Stimulated activated CD4-positive, alpha-beta T cell treated with anti-CD3 and anti-CD28 coated beads, Interleukin-1b, Interleukin-23, amount 100 ng/mL, for 1 hour (primary cell): ENCODE data around the gene CCN5.

ENCODE experiments used
- DNase-seq, 2 donors: peaks; one replicate each; pipeline ENCODE4 v3.0.0-alpha.2; 2020; ENCODE audit warnings: low read depth in 2 of 2

The CCN5 gene

GRCh38 chr20:44716309-44717106, 1.3 kb downstream of the CCN5 start:
- DNase-seq, result no peak

DNA sequence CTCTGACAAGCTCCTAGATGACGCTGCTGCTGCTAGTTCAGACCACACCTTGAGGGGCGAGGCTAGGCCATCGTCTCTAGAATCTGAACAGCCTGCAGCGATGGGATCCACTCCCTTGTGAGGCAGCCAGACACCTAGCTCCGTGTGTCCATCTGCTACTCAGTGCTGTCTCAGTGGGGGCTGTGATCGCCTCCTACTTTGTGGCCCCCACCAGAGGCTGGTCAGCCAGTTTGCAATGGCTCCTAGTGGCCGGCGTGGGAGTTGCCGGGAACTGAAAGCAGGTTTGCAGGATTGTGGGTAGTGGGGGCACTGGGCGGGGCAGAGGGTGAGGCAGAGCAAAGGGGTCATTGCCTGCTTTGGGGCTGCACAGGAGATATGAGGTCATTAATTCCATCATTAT, 2.8 kb downstream of the CCN5 start:
- DNase-seq, result no peak

- no peak for DNase-seq
Observed at GRCh38 chr20:44719841-44720240, 4.7 kb downstream of the CCN5 start.

GRCh38 chr20:44720621-44720996, 5.4 kb downstream of the CCN5 start:
- no peak for DNase-seq

DNA sequence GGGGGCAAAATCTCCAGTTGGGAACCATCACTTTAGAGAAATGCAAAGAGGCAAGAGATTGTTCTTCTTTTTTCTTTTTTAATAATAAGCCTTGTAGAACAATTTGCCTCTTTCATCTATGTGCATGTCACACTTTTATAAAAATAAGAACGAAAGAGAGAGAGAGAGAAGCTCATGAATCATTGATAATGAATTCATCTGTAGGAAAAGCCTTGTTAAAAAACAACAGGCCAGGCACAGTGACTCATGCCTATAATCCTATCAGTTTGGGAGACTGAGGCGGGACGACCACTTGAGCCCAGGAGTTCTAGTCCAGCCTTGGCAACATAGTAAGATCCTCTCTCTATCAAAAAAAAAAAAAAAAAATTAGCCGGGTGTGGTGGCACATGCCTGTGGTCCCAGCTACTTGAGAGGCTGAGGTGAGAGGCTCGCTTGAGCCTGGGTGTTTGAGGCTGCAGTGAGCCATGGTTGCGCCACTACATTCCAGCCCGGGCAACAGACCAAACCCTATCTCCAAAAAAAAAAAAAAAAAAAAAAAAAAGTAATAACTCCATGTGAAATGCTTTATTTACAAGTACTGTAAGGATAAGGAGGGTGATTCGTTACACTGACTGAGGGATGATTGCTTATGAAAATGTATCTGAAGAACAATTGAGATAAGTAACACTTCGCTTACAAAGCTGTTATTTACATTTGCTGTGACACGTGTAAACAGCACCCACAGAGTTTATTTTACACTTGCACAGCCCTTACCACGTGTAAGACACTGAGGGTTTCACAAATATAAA, 6.0 kb downstream of the CCN5 start:
- no peak for DNase-seq

- no peak for DNase-seq
Observed at GRCh38 chr20:44721785-44722054, 6.6 kb downstream of the CCN5 start.

GRCh38 chr20:44722990-44723389, 7.8 kb downstream of the CCN5 start:
- no peak for DNase-seq

DNA sequence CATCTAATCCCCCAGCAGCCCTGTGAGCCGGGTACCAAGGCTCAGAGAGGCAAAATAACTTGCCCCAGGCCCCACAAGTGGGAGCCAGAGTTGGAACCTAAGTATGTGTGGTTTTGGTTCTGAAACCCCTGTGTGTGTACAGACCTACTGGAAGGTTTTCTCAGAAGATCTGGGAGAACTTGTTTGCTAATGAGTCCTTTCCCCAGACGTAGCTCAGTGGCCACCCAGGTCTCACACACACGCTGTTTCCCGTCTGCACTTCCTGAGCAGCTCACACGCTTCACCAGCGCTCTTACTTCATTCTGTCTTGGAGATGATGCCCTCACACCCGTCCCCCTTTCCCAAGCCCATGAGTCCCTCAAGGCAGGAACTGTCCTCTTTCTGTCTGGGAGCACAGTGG, 8.2 kb downstream of the CCN5 start:
- DNase-seq, result no peak

DNA sequence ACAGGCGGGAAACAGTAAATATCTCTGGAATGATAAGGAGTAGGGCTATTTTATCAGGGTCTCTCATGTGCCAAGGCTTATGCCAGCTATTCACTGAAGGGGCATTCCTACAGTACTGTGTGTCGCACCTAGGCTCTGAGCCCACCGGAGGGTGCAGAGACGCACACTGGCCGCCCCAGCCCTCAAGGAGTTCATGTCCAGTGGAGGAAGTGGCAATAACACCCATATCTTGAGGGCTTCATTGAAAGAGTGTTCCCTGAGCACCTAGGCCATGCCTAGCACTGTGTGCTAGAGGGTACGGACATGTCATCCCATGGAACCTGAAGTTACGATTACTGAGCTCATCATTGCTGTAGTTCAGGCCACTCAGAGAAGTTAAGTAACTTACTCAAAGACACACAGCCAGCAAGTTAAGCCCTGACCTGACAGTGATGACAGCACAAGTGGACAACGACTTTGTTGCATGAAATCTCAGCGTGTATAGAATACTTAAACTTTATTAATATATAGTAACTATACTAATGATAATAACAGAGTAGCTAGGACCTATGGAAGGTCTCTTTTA, 8.7 kb downstream of the CCN5 start:
- no peak for DNase-seq

GRCh38 chr20:44724423-44725091, 9.4 kb downstream of the CCN5 start:
- DNase-seq, result no peak

DNA sequence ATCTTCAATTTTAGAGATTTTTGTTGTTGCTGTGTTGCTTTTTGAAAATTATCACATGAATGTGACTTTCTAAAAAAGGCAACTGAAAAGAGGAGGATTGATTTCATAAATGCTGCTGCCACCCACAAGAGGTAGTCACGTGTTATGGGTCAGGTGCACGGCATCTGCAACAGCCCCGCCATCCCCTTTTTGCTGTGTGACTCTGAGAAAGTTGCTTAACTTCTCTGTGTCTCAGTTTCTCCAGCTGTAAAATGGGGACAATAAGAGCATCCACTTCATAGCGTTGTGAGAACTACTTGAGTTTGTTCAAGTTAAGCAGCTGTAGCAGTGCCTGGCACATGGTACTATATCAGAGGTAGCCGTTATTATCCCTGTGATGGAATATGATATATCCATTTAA, 10.7 kb downstream of the CCN5 start:
- no peak for DNase-seq

GRCh38 chr20:44727039-44727438, 11.9 kb downstream of the CCN5 start:
- no peak for DNase-seq

- DNase-seq, result no peak
Observed at GRCh38 chr20:44727651-44728050, 12.5 kb downstream of the CCN5 start.

- DNase-seq, result no peak
Observed at GRCh38 chr20:44728801-44729443, 13.8 kb downstream of the CCN5 start.

DNA sequence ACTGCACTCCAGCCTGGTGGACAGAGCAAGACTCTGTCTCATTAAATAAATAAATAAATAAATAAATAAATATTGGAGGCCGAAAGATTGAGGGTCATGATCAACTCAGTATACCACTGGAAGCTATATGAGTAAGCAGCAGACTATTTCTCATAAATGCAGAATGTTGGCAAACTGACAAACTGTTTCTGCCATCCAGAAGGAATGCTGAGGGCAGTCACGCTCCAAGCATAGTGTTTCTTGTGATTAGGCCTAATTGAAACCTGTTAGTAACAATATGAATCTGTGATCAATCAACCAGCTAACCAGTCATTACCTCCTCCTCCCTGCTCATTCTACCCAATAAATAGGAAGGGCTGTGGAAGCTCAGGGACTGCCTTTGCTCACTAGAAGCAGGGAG, 15.3 kb downstream of the CCN5 start:
- DNase-seq, result no peak

DNA sequence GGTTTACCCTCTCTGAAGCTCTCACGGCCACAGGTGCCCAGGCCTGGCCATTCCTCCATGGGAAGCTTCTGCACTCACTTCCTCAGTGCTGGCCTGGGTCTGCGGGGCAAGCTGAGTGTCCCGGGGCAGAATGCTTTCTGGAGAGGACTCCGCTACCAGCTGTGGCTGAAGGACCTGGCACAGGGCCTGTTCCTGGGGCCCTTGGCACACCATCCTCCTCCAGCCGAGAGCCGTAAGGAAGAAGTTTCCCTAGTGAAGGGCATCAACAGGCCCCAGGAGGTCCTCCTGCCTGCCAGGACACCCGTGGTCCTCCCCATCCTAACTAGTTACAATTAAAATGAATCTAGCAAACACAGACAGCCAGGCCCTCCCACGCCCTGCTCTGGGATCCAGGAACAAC, 16.5 kb downstream of the CCN5 start:
- no peak for DNase-seq

GRCh38 chr20:44732327-44732726, 17.2 kb downstream of the CCN5 start:
- DNase-seq, result no peak

DNA sequence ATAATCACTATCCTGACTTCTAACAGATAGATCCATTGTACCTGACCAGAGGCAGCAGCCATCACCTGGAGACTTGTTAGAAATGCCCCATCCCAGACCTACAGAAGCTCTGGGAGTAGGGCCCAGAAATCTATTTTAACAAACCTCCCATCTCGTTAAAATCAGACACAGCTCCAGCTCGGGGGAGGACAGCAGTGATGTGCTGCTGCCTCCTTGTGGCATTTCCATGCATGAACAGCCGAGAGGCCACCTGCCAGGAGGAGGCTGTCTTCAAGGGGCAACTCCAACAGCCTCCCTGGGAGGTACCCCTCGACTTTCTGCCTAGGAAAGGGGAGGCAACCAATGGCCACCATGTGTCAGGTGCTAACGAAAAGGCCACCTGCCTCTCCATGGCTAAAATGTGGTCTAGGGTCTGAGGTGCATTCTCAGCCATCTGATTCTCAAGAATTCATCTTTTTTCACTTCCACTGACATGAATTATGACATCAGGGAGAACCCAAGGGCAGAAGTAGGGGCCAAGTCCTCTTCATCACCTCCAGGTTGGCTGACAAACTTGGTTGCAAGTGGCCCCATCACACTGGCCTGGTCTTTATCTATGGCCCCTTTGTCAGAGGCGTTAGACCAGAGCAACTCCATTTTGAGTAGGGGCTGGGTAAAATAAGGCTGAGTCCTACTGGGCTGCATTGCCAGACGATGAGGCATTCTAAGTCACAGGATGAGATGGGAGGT, 18.3 kb downstream of the CCN5 start:
- peak; percentile 13 to 27 for DNase-seq

DNA sequence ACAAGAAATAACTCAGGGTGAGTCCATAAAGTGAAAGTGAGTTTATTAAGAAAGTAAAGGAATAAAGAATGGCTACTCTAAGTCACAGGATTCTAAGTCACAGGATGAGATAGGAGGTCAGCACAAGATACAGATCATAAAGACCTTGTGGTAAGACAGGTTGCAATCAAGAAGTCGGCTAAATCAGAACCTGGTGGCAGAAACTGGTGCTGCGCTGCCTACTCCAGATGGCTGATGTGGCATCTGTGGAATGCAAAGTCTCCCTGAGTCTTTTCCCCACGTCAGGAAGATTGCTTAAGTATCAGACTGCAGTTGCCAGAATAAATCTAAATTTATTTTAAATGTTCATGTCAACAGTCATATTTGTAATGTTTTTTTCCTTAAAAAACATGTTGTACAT, 19.8 kb downstream of the CCN5 start:
- DNase-seq, result no peak

GRCh38 chr20:44735816-44736169, 20.6 kb downstream of the CCN5 start:
- no peak for DNase-seq

DNA sequence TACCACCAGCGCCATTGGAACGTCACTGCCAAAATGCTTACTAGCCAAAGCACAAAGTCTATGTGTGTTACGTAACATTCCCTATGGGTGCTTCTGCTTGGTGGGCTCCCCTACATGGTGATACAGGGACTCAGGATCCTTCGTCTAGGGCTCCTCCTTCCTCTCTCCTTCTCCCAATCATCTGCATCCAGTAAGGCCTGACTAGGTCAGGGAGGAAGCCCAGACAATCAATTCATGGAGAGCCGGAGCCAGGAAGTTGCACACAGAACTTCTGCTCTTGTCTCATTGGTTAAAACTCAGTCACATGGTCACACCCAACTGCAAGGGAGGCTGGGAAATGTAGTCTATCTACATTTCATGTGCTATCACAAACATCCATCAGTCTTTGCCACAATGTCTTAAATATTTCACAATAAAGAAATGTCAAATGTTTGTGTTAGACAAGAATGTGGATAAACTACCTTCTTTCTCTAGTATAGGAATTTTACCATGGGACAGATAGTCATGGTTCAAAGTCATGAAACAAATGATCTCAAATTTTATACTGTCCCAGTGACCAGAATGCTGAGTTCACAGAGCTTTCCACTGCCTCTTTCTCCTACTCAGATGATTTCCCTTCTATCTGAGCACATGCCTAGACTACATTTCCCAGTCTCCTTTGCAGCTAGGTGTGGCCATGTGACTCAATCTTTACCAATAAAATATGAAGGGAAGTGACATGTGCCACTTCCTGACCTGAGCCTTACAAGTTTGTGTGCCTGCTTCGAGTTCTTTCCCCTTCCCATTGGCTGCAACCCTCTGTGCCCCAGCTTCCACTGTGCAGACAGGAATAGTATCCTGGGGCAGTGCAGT, 21.2 kb downstream of the CCN5 start:
- no peak for DNase-seq
